Left colon (tissue), 2 donors: ENCODE results near the gene CT47C1. TPM values are rescaled to one million over a fixed set of nuclear protein-coding genes. Genes with fewer than 3 reads are reported as not detected.

Experiments
- ATAC-seq: fragments of 200-7000 bp; cut with Tn5 transposase; one replicate; pipeline ENCODE4 v1.9.1; 2020; ENCODE audit warnings: mild to moderate bottlenecking, moderate library complexity
- DNase-seq, 2 donors: peaks; one replicate each; pipeline ENCODE4 v3.0.0-alpha.2; 2020
- intact Hi-C, 2 donors: fragments of 100-400 bp; cut with DNase I in 1 of 2; cut with micrococcal nuclease in 1 of 2; formaldehyde crosslinking; loops; one replicate each; pipeline versions ENCODE4 v1.11.2 to v1.14.0; 2022; cut with DNase I, micrococcal nuclease
- total RNA-seq, 2 donors: library from RNA; stranded (reverse); fragmentation: NEBNext Ultra II Directional; extraction: Animal tissue kit (Norgen Biotek cat#: 25700); gene quantifications; one replicate each; pipeline ENCODE4 v1.2.1, GENCODE V29; 2021
- donor health status: DM: no; HTN: no; CAD: no.
- donor health status: DM: yes; HTN: yes; CAD: no.

Gene CT47C1
- total RNA-seq, 2 donors from 2014 or later: not detected

GRCh38 chrX:119069762-119070161 lies 3.0 kb upstream of the CT47C1 start:
- DNase-seq (no peak), ATAC-seq (no peak)
- intact Hi-C loops: loop anchor here in 1 of 2 donors (10.0 kb wide), 1 partner anchor 225 kb away; no protein-coding TSS in a partner anchor

- intact Hi-C loops: no loop called here
- DNase-seq (no peak), ATAC-seq (no peak)
These were observed 1.4 kb upstream of the CT47C1 start for GRCh38 chrX:119071381-119071780.

GRCh38 chrX:119073200-119073905 lies 560 bp downstream of the CT47C1 start:
- intact Hi-C loops: no loop called here
- DNase-seq (no peak), ATAC-seq (no peak)

DNA sequence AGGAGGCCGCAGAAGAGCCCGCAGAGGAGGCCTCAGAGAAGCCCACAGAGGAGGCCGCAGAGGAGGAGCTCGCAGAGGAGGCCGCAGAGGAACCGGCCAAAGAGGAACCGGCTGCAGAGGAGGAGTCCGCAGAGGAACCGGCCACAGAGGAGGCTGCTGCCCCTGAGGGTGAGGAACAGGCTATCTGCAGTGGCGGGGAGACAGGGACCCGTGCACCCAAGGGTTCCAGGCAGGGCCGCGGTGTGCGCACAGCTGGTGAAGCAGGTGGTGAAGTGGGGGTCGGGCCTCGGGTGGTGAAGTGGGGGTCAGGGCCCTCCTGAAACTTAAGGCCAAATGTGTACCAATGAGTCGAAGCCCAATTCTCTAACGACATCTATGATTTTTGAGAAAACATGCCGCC lies 1.1 kb downstream of the CT47C1 start:
- intact Hi-C loops: no loop called here
- DNase-seq (no peak), ATAC-seq (no peak)

- DNase-seq (no peak), ATAC-seq (no peak)
- intact Hi-C loops: no loop called here
These were observed 2.7 kb downstream of the CT47C1 start for GRCh38 chrX:119075270-119076025.

DNA sequence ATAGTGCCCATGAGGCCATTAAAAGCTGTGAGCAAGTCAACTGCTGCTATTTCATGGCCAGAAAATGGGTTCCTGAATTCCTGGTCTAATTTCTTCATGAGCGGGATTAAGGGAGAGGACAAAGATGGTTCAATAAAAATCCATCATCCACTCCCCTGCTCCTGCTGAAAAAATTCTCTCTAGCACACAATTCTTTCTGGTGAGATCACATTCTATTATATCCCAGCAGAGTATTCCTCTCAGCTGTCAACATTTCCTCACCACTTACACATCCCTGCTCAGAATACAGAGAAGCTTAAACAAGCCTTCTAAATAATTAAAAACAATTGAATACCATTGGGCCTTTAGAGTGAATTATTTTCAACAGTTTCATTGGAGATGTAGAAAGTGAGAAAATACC lies 9.5 kb downstream of the CT47C1 start:
- no peak for ATAC-seq
- intact Hi-C loops: no loop called here
- no peak for DNase-seq

DNA sequence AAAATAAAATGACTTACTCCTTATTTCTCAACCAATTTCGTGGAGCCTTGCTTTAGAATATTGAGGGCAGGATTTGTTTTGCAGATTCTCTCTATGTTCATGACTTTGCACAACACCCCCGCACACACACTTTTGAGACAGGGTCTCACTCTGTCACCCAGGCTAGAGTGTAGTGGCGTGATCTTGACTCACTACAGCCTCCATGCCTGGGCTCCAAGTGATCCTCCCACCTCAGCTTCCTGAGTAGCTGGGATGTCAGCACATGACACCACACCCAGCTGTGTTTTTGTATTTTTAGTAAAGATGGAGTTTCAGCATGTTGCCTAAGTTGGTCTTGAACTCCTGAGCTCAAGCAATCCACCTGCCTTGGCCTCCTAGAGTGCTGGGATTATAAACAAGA lies 12.0 kb downstream of the CT47C1 start:
- no peak for DNase-seq
- ATAC-seq: no peak
- intact Hi-C loops: no loop called here

DNA sequence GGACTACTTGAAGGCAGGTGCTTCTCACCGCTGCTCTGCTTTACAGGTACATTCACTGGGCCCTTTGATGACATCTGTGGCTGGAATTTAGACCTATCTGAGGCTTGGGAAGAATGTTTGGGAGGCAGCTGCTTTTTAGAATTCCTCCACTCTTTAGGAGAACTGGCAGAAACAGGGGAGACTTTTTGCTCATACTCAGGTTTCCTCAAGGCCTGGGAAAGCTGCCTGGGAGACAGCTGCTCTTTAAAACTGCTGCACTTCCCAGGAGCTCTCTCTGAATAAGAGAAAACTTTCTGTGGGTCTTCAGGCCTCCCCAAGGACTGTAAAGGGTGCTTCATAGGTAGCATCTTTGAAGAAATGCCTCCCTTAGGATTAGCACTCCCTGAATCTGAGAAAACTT lies 14.3 kb downstream of the CT47C1 start:
- ATAC-seq (no peak), DNase-seq (no peak)
- intact Hi-C loops: no loop called here

DNA sequence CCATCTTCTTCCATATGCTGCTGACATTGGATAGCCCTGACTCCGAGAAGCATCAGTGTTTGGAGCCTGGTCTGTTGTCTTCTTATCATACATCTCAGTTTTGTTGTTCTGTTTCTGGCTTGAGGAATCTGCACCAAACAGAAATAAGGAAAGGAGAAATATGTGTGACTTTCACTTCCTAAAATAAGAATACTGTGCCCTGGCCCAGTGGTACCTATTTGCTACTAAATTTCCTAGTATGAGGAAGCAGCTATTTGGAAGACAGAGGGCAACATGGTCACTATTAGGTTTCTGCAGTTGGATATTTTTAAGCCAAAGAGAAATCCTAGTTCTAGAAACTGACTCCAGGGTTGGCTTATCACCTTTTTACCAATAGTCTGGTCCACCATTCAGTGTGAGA lies 16.8 kb downstream of the CT47C1 start:
- ATAC-seq (no peak), DNase-seq (no peak)
- intact Hi-C loops: no loop called here

- no peak for DNase-seq
- intact Hi-C loops: no loop called here
- ATAC-seq: no peak
These were observed 17.8 kb downstream of the CT47C1 start for GRCh38 chrX:119090627-119091026.

- ATAC-seq (peak; percentile 88), DNase-seq (no peak)
- intact Hi-C loops: no loop called here
These were observed 21.4 kb downstream of the CT47C1 start for GRCh38 chrX:119093991-119094735.

DNA sequence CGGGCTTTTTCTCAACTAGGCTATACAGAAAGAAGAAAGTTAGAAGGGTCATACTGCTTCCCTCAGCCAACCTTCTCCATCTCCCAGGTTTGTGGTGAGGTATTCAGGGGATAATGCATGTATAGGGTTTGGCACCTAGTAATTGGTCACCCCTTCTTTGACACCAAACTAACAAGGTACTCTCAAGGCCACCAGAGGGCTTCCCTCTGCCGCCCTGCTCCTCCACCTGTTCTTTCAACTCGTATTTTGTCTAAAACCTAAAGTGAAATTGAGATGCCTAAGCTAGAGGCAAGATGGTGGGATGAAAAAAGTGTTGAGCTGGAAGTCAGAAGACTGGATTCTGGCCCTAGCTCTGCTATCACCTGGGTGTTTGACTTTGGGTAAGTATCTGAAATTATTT lies 22.0 kb downstream of the CT47C1 start:
- intact Hi-C loops: no loop called here
- no peak for DNase-seq
- ATAC-seq: no peak

- DNase-seq: no peak
- intact Hi-C loops: no loop called here
- ATAC-seq: no peak
These were observed 23.1 kb downstream of the CT47C1 start for GRCh38 chrX:119095936-119096335.

DNA sequence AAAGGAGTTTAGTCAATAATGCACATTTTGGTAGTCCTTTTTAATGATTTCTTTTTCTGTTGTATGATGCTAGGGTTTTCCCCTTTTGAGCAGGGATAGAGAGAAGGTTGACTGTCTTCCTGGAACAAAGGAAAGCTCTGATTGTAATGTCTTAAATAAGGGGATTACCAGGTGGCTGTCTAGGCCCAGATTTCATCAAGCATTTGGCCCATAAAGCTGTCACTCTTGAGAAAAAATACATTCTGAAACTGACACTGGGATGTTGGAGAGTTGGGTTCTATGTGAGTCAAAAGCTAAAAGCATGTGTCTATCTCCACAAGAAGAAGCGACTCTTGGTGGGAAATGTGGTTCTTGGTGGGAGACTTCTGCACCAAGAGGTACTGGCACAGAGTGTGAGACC lies 28.4 kb downstream of the CT47C1 start:
- no peak for DNase-seq
- intact Hi-C loops: no loop called here
- ATAC-seq: no peak

DNA sequence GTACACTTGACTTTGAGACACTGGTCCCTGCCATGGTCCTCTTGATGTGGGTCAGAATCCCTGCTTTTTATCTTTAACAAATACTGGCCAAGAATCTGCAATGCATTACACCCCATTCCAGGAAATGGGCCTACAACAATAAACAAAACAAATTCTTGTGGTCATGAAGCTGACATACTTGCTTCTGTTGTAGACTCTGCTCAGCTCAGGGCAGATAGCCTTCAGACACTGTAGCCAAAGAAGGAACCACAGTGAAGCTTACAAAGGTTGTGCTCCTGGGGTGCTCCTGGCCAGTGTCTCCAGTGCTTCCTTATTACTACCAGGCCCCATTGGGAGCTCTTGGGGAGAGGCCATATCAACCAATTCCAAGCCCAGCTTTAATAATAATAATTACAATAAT lies 33.0 kb downstream of the CT47C1 start:
- DNase-seq: no peak
- intact Hi-C loops: no loop called here
- ATAC-seq: no peak

GRCh38 chrX:119107206-119107605 lies 34.4 kb downstream of the CT47C1 start:
- intact Hi-C loops: no loop called here
- DNase-seq: no peak
- ATAC-seq: no peak

- ATAC-seq: peak; percentile 57
- intact Hi-C loops: no loop called here
- DNase-seq: peak in 1 of 2 donors; percentile 49
These were observed 46.1 kb downstream of the CT47C1 start for GRCh38 chrX:119118780-119119395.

GRCh38 chrX:119121341-119121740 lies 48.5 kb downstream of the CT47C1 start:
- DNase-seq (no peak), ATAC-seq (no peak)
- intact Hi-C loops: no loop called here
